ENCODE results near the gene TOX4. TPM values are rescaled to one million over a fixed set of nuclear protein-coding genes. Genes with fewer than 3 reads are reported as not detected.

TOX4 gene
- total and polyA plus RNA-seq, 9 of the 15 experiments (the other 6 are each of a cell fraction or from before 2014, with no cell fraction given) = 9.9 to 76.5 (median 41.0) TPM

GRCh38 chr14:21525962-21526671 lies 49.1 kb downstream of the TOX4 start, which contains the start of gene SALL2:
Gene SALL2, minus strand, starts transcription at chr14:21526346. Its CDS starts 219 bp downstream, at chr14:21526127.
- DNase-seq (ENCODE audit: extremely low read depth in 1 of 4, low spot score in 3 of 4) = peak; percentile 84 to 93 (median 86)
- Histone ChIP-seq H3K4me3 (peak within 1 kb of the TSS; percentile 68), H3K4me1 (replicated peaks in 1 of 2; ENCODE audit: control insufficient read depth in 2 of 2, insufficient read depth in 2 of 2, low read length in 2 of 2) (peaks cover 34 to 38% of the 10 kb centered on the region in 2 experiments), H3K79me2 (ENCODE audit: control insufficient read depth, insufficient read depth, low read length) (peaks cover 22% of the 10 kb centered on the region), H3K27ac (ENCODE audit: extremely low read depth, low read depth, low read length) (peak within 1 kb of the TSS; percentile 80), H4K20me1 (replicated peaks; ENCODE audit: control insufficient read depth, insufficient read depth, low read length) (no peaks in the 10 kb centered on the region), H3K9me1 (ENCODE audit: control insufficient read depth, insufficient read depth, low read length) (no peaks in the 10 kb centered on the region), H3K9ac (ENCODE audit: insufficient read depth in 1 of 2, low read depth in 2 of 2, low read length in 2 of 2) (peak within 1 kb of the TSS; percentile 65 to 91), H3K36me3 (ENCODE audit: control insufficient read depth, insufficient read depth, low read length) (peaks cover 28% of the 10 kb centered on the region; the same call in 2 of the 3 replicates), H2AFZ (ENCODE audit: low read depth, low read length) (peak within 1 kb of the TSS; percentile 89), H3K9me3 (replicated peaks; ENCODE audit: control insufficient read depth, insufficient read depth, low read depth, low read length) (no peaks in the 10 kb centered on the region), H3K27me3 (ENCODE audit: control insufficient read depth in 2 of 2, insufficient read depth in 2 of 2, low read length in 2 of 2) (no peaks in the 10 kb centered on the region), H3K4me2 (ENCODE audit: insufficient read depth, low read length) (peak within 1 kb of the TSS; percentile 76)
- WGBS (ENCODE audit: insufficient coverage, low coverage, missing lambda C conversion rate) = 0% methylated on average over 1 of the region's 43 CpGs
- intact Hi-C loops (cut with micrococcal nuclease) = loop anchor here (2.0 kb wide), 1 partner anchor 15 kb away; the partner anchor contains the start of gene METTL3
- peak; percentile 90 for ATAC-seq
- POLR2A ChIA-PET = interaction anchor here (0.9 to 3.5 kb wide), 4 partner anchors 9 to 70 kb away, joined by 3 to 39 read pairs (median 4); partner anchors contain the start of genes CHD8 and METTL3
- in situ Hi-C loops (cut with MboI) = no loop called here
- CTCF ChIA-PET (ENCODE audit: low intra/inter-chr PET ratio) = no interaction called here
- no TSS peak for BruUV-seq (replicated peaks)
- FAIRE-seq = peak; percentile 79
- TF ChIP-seq RBM17 (IDR thresholded peaks at IDR 0.05; ENCODE audit: borderline replicate concordance, low read depth, low read length) (no peak), STAG1 (CRISPR knock-in tag; IDR thresholded peaks at IDR 0.05; ENCODE audit: borderline replicate concordance) (no peak), ZBTB12 (CRISPR knock-in tag; IDR thresholded peaks at IDR 0.05) (no peak), FUS (optimal IDR thresholded peaks at IDR 0.05; ENCODE audit: low read depth, low read length) (no peak), EHMT2 (IDR thresholded peaks at IDR 0.05) (no peak), ZNF282 (CRISPR knock-in tag; IDR thresholded peaks at IDR 0.05) (no peak), NRF1 (conservative IDR thresholded peaks at IDR 0.05 in 1 of 2, IDR thresholded peaks at IDR 0.05 in 1 of 2) (no peak), HIVEP1 (CRISPR knock-in tag; IDR thresholded peaks at IDR 0.05) (no peak), NFXL1 (CRISPR knock-in tag; IDR thresholded peaks at IDR 0.05) (no peak), NCOR1 (IDR thresholded peaks at IDR 0.05) (peak; percentile 30; the same call in 1 of the 2 replicates), ESRRA (IDR thresholded peaks at IDR 0.05; ENCODE audit: borderline replicate concordance, low read depth) (no peak)
- TF ChIP-seq, protein P1, sequence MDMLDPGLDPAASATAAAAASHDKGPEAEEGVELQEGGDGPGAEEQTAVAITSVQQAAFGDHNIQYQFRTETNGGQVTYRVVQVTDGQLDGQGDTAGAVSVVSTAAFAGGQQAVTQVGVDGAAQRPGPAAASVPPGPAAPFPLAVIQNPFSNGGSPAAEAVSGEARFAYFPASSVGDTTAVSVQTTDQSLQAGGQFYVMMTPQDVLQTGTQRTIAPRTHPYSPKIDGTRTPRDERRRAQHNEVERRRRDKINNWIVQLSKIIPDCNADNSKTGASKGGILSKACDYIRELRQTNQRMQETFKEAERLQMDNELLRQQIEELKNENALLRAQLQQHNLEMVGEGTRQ (CRISPR knock-in tag; IDR thresholded peaks at IDR 0.05) = no peak
- TF ChIP-seq, protein P2, sequence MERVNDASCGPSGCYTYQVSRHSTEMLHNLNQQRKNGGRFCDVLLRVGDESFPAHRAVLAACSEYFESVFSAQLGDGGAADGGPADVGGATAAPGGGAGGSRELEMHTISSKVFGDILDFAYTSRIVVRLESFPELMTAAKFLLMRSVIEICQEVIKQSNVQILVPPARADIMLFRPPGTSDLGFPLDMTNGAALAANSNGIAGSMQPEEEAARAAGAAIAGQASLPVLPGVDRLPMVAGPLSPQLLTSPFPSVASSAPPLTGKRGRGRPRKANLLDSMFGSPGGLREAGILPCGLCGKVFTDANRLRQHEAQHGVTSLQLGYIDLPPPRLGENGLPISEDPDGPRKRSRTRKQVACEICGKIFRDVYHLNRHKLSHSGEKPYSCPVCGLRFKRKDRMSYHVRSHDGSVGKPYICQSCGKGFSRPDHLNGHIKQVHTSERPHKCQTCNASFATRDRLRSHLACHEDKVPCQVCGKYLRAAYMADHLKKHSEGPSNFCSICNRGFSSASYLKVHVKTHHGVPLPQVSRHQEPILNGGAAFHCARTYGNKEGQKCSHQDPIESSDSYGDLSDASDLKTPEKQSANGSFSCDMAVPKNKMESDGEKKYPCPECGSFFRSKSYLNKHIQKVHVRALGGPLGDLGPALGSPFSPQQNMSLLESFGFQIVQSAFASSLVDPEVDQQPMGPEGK (CRISPR knock-in tag; IDR thresholded peaks at IDR 0.05; ENCODE audit: borderline replicate concordance) = no peak
- TF ChIP-seq, protein P3, sequence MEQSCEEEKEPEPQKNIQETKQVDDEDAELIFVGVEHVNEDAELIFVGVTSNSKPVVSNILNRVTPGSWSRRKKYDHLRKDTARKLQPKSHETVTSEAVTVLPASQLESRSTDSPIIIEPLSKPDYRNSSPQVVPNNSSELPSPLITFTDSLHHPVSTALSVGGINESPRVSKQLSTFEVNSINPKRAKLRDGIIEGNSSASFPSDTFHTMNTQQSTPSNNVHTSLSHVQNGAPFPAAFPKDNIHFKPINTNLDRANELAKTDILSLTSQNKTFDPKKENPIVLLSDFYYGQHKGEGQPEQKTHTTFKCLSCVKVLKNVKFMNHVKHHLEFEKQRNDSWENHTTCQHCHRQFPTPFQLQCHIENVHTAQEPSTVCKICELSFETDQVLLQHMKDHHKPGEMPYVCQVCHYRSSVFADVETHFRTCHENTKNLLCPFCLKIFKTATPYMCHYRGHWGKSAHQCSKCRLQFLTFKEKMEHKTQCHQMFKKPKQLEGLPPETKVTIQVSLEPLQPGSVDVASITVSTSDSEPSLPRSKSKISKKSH (CRISPR knock-in tag; IDR thresholded peaks at IDR 0.05) = no peak
